ENCODE data around the gene STX3. TPM values are rescaled to one million over a fixed set of nuclear protein-coding genes. Genes with fewer than 3 reads are reported as not detected.

The STX3 gene
- total and polyA plus RNA-seq, 2 of the 4 experiments (the other 2 are of a cell fraction) = 5.0 to 5.4 TPM

DNA sequence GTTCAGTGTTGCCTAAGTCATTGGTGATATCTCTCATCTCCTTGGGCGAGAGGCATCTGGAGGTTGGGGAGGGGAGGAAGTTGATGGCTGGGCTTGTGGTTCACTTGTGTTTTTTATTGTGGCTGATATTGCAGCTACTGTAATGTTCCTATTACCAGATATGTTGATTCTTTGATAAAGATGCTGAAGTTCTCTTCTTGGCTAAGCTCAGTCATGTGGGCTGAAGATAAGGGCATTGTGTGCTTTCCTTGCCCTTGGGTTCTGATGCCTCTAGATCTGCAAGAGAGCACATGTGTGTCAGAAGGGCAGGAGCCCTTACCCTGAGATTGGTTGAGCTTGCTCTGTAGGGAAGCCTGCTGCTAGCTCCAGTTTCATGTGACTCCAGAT is 12.0 kb downstream of the STX3 start:
- intact Hi-C loops (cut with micrococcal nuclease) = no loop called here
- dilution Hi-C loops (cut with HindIII; ENCODE audit: low sequenced_read_pairs, unreplicated experiment) = no loop called here
- Histone ChIP-seq H3K9ac (ENCODE audit: low read depth, low read length) (no peak overlapping the region), H4K20me1 (ENCODE audit: insufficient read depth, low read length) (peaks cover 25% of the 10 kb centered on the region; the same call in 1 of the 2 replicates), H4K5ac (ENCODE audit: low read depth, low read length) (no peak overlapping the region), H2AK9ac (replicated peaks; ENCODE audit: low read depth, low read length, poor library complexity) (no peak overlapping the region), H3K27me3 (ENCODE audit: control insufficient read depth, insufficient read depth, low read length) (no peaks in the 10 kb centered on the region), H3K36me3 (ENCODE audit: control insufficient read depth, insufficient read depth, low read length) (no peaks in the 10 kb centered on the region), H2BK15ac (ENCODE audit: low read depth, low read length) (no peak overlapping the region), H3K4ac (ENCODE audit: low read depth, low read length) (no peak overlapping the region), H2AFZ (replicated peaks; ENCODE audit: low read length, poor library complexity) (no peak overlapping the region), H3K9me1 (ENCODE audit: insufficient read depth, low read length) (0 out of 2 replicates have a peak, but pooled peaks cover 3% of the 10 kb centered on the region), H2BK20ac (ENCODE audit: low read depth, low read length) (no peak overlapping the region), H3K9me3 (ENCODE audit: control insufficient read depth, insufficient read depth, low read length) (no peaks in the 10 kb centered on the region), H3K27ac (ENCODE audit: insufficient read depth, low read length) (no peak overlapping the region), H4K91ac (ENCODE audit: insufficient read depth, low read depth, low read length) (no peak overlapping the region), H3K18ac (ENCODE audit: low read depth, low read length) (no peak overlapping the region), H2BK120ac (ENCODE audit: low read depth, low read length) (no peak overlapping the region), H3K4me2 (ENCODE audit: low read depth, low read length) (no peak overlapping the region), H3K4me1 (ENCODE audit: control insufficient read depth, insufficient read depth, low read length) (no peaks in the 10 kb centered on the region), H3K23ac (ENCODE audit: low read depth, low read length) (no peak overlapping the region), H3K79me1 (ENCODE audit: low read depth in 1 of 2, low read length in 2 of 2) (peaks cover 31 to 34% of the 10 kb centered on the region in 2 experiments), H4K8ac (ENCODE audit: low read depth in 2 of 2, low read length in 2 of 2) (no peak overlapping the region), H2BK5ac (ENCODE audit: low read depth, low read length, poor library complexity, severe bottlenecking) (no peak overlapping the region), H2AK5ac (ENCODE audit: low read depth, low read length) (no peak overlapping the region), H3K14ac (replicated peaks; ENCODE audit: low read depth, low read length) (no peak overlapping the region), H3K56ac (ENCODE audit: extremely low read depth, insufficient read depth, low read length) (no peak overlapping the region), H3K4me3 (ENCODE audit: insufficient read depth, low read depth, low read length) (no peak overlapping the region)
- ChIA-PET CTCF (interaction anchor here (1.1 kb wide), 1 partner anchor 11 kb away, joined by 3 read pairs; no protein-coding TSS in a partner anchor), POLR2A (ENCODE audit: unreplicated experiment) (no interaction called here)
- BruUV-seq (replicated peaks) = no TSS peak
- in situ Hi-C loops (cut with MboI; ENCODE audit: low sequenced_read_pairs) = no loop called here
- ATAC-seq (ENCODE audit: low read depth) (no peak), DNase-seq (no peak)
- TF ChIP-seq RCOR1 (IDR thresholded peaks at IDR 0.05; ENCODE audit: insufficient replicate concordance, low read length) (no peak), MXI1 (IDR thresholded peaks at IDR 0.05; ENCODE audit: borderline replicate concordance, low read depth, low read length) (no peak)
- WGBS, 2 experiments (ENCODE audit: extremely low coverage in 2 of 2, insufficient read length in 1 of 2) = no CpG with 5 or more reads among the region's 1 CpG
